ENCODE measurements around the gene NANS. TPM values are rescaled to one million over a fixed set of nuclear protein-coding genes. Genes with fewer than 3 reads are reported as not detected.

NANS gene
- polyA plus RNA-seq, 1 donor (not counting 4 experiments of a cell fraction or from before 2014, with no cell fraction given): 63.1 TPM

DNA sequence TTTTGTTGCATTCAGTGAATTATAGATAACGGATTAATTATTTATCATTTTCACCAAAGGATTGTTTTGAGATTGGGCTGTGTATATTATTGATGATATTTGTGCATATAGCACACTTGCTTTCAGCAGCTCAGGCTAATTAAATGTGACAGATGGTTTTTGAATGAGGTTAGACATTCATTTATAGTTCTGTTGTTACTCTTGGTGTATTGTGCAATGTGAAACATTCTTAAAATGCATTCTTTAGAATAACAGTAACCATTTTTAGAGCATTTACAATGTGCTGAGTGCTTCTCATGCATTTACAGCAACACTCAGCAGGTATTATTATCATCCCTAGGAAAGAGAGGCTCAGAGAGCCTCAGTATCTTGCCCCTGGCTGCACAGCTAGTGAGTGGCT, 23.8 kb downstream of the NANS start:
- no peak overlapping the region for H3K9ac ChIP-seq (ENCODE audit: control insufficient read depth, extremely low read depth, insufficient read depth, low read length)
- H3K27me3 ChIP-seq (ENCODE audit: control insufficient read depth, extremely low read depth, insufficient read depth, low read length): no peaks in the 10 kb centered on the region
- H3K36me3 ChIP-seq (ENCODE audit: control insufficient read depth in 2 of 2, extremely low read depth in 1 of 2, insufficient read depth in 2 of 2, low read length in 2 of 2): peaks cover 27 to 49% of the 10 kb centered on the region in 2 experiments
- no peaks in the 10 kb centered on the region for H3K9me1 ChIP-seq (ENCODE audit: control insufficient read depth, extremely low read depth, insufficient read depth, low read length)
- no peak overlapping the region for H2AFZ ChIP-seq (ENCODE audit: control insufficient read depth, low read length)
- no peak for DNase-seq (ENCODE audit: low read depth, low spot score)
- TF ChIP-seq CTCF (optimal IDR thresholded peaks at IDR 0.05 in 1 of 3, IDR thresholded peaks at IDR 0.05 in 1 of 3, conservative IDR thresholded peaks at IDR 0.05 in 1 of 3; ENCODE audit: extremely low read depth in 1 of 3, insufficient read depth in 2 of 3, low read length in 3 of 3): no peak
- TF ChIP-seq EZH2 (IDR thresholded peaks at IDR 0.05; ENCODE audit: low read length): no peak
- no peak for FAIRE-seq
- no peaks in the 10 kb centered on the region for H4K20me1 ChIP-seq (ENCODE audit: control insufficient read depth, extremely low read depth, insufficient read depth, low read length)
- H3K9me3 ChIP-seq (ENCODE audit: control insufficient read depth, low read depth, low read length): no peaks in the 10 kb centered on the region
- no peak overlapping the region for H3K27ac ChIP-seq (ENCODE audit: control insufficient read depth, insufficient read depth, low read length)
- no peaks in the 10 kb centered on the region for H3K79me2 ChIP-seq (ENCODE audit: control insufficient read depth, insufficient read depth, low read length)
- no peak overlapping the region for H3K4me2 ChIP-seq (ENCODE audit: control insufficient read depth, extremely low read depth, insufficient read depth, low read depth, low read length)
- dilution Hi-C loops (cut with MboI; ENCODE audit: extremely low pct_ligation_motif_present, low sequenced_read_pairs): no loop called here
- H3K4me3 ChIP-seq (ENCODE audit: control insufficient read depth in 2 of 3, extremely low read depth in 1 of 3, insufficient read depth in 2 of 3, low read depth in 1 of 3, low read length in 3 of 3): no peak overlapping the region
- peaks cover 14% of the 10 kb centered on the region for H3K4me1 ChIP-seq (ENCODE audit: control insufficient read depth, extremely low read depth, insufficient read depth, low read length)

GRCh38 chr9:98080780-98081179, 24.2 kb downstream of the NANS start:
- Histone ChIP-seq H3K9ac (ENCODE audit: control insufficient read depth, extremely low read depth, insufficient read depth, low read length) (no peak overlapping the region), H3K4me1 (ENCODE audit: control insufficient read depth, extremely low read depth, insufficient read depth, low read length) (peaks cover 9% of the 10 kb centered on the region), H3K9me1 (ENCODE audit: control insufficient read depth, extremely low read depth, insufficient read depth, low read length) (no peaks in the 10 kb centered on the region), H4K20me1 (ENCODE audit: control insufficient read depth, extremely low read depth, insufficient read depth, low read length) (no peaks in the 10 kb centered on the region), H3K79me2 (ENCODE audit: control insufficient read depth, insufficient read depth, low read length) (no peaks in the 10 kb centered on the region), H3K27me3 (ENCODE audit: control insufficient read depth, extremely low read depth, insufficient read depth, low read length) (no peaks in the 10 kb centered on the region), H3K9me3 (ENCODE audit: control insufficient read depth, low read depth, low read length) (no peaks in the 10 kb centered on the region), H2AFZ (ENCODE audit: control insufficient read depth, low read length) (no peak overlapping the region), H3K36me3 (ENCODE audit: control insufficient read depth in 2 of 2, extremely low read depth in 1 of 2, insufficient read depth in 2 of 2, low read length in 2 of 2) (peaks cover 27 to 49% of the 10 kb centered on the region in 2 experiments), H3K4me2 (ENCODE audit: control insufficient read depth, extremely low read depth, insufficient read depth, low read depth, low read length) (no peak overlapping the region), H3K4me3 (ENCODE audit: control insufficient read depth in 2 of 3, extremely low read depth in 1 of 3, insufficient read depth in 2 of 3, low read depth in 1 of 3, low read length in 3 of 3) (no peak overlapping the region), H3K27ac (ENCODE audit: control insufficient read depth, insufficient read depth, low read length) (peak overlapping the region; percentile 1)
- DNase-seq (ENCODE audit: low read depth, low spot score): no peak
- dilution Hi-C loops (cut with MboI; ENCODE audit: extremely low pct_ligation_motif_present, low sequenced_read_pairs): no loop called here
- no peak for FAIRE-seq
- no peak for TF ChIP-seq EZH2 (IDR thresholded peaks at IDR 0.05; ENCODE audit: low read length)
- no peak for TF ChIP-seq CTCF (optimal IDR thresholded peaks at IDR 0.05 in 1 of 3, IDR thresholded peaks at IDR 0.05 in 1 of 3, conservative IDR thresholded peaks at IDR 0.05 in 1 of 3; ENCODE audit: extremely low read depth in 1 of 3, insufficient read depth in 2 of 3, low read length in 3 of 3)
